ENCODE measurements around the gene CENPB.
"Not testable (repeated sequence)": the region's sequence is repeated elsewhere in the genome, so short reads cannot be mapped to it uniquely, and the experiment has no call there.

The CENPB gene

GRCh38 chr20:3811467-3812258 is 25.1 kb upstream of the CENPB start:
- peak; percentile 94 for DNase-seq

GRCh38 chr20:3808544-3808943 is 22.0 kb upstream of the CENPB start:
- no peak for DNase-seq

GRCh38 chr20:3804781-3805180 is 18.2 kb upstream of the CENPB start:
- no peak for DNase-seq

GRCh38 chr20:3804254-3804751 is 17.8 kb upstream of the CENPB start:
- DNase-seq: no peak

GRCh38 chr20:3803854-3804253 is 17.3 kb upstream of the CENPB start:
- no peak for DNase-seq

GRCh38 chr20:3803289-3803688 is 16.7 kb upstream of the CENPB start:
- DNase-seq: no peak

- no peak for DNase-seq
Observed at GRCh38 chr20:3802524-3803239, 16.1 kb upstream of the CENPB start.

- no peak for DNase-seq
Observed at GRCh38 chr20:3801846-3802245, 15.3 kb upstream of the CENPB start.

- DNase-seq: no peak
Observed at GRCh38 chr20:3801299-3801698, 14.8 kb upstream of the CENPB start.

- DNase-seq: no peak
Observed at GRCh38 chr20:3800878-3801260, 14.3 kb upstream of the CENPB start.

- DNase-seq: no peak
Observed at GRCh38 chr20:3800256-3800877, 13.8 kb upstream of the CENPB start.

- no peak for DNase-seq
Observed at GRCh38 chr20:3798908-3799248, 12.3 kb upstream of the CENPB start.

GRCh38 chr20:3798373-3798768 is 11.8 kb upstream of the CENPB start:
- DNase-seq: no peak

- peak; percentile 38 for DNase-seq
Observed at GRCh38 chr20:3797592-3798372, 11.2 kb upstream of the CENPB start.

GRCh38 chr20:3797226-3797545 is 10.6 kb upstream of the CENPB start:
- DNase-seq: no peak

GRCh38 chr20:3796477-3797225 is 10.1 kb upstream of the CENPB start:
- DNase-seq: no peak

GRCh38 chr20:3795511-3796468 is 9.2 kb upstream of the CENPB start, which contains the start of gene CDC25B:
Gene CDC25B, plus strand, starts transcription at chr20:3796310. Its CDS starts 222 bp downstream, at chr20:3796532.
- peak; percentile 90 for DNase-seq

GRCh38 chr20:3794701-3795420 is 8.3 kb upstream of the CENPB start:
- no peak for DNase-seq

- DNase-seq: not testable (repeated sequence)
Observed at GRCh38 chr20:3794168-3794567, 7.6 kb upstream of the CENPB start.

GRCh38 chr20:3789201-3789600 is 2.7 kb upstream of the CENPB start:
- DNase-seq: not testable (repeated sequence)
